GM19395 (cell line): ENCODE results near the gene DNAH5.

Experiments
- ATAC-seq: cut with Tn5 transposase; IDR thresholded peaks from one replicate; pipeline ENCODE4 v1.9.1; 2021; ENCODE audit warnings: mild to moderate bottlenecking, moderate library complexity; ENCODE audit not compliant: unreplicated experiment

The DNAH5 gene

DNA sequence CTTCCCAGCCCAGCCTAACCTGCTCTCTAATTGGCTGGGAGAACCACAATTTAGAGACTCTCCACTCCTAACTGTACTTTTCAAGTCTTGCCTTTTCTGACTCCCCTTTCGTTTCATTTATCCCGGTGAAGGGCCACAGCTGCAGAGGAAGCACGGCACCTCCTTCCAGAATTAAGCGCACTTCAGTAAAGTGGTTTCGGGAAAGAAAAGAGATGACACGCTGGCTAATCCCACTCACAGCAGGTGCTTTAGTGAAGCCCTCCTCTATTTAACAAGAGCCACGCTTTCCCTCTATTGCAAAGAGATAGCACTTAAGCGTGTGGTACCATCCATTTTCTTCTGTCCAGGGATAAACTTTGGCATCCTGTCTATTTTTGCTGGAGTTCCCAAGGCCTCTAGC, 4.8 kb downstream of the DNAH5 start:
- no peak for ATAC-seq

DNA sequence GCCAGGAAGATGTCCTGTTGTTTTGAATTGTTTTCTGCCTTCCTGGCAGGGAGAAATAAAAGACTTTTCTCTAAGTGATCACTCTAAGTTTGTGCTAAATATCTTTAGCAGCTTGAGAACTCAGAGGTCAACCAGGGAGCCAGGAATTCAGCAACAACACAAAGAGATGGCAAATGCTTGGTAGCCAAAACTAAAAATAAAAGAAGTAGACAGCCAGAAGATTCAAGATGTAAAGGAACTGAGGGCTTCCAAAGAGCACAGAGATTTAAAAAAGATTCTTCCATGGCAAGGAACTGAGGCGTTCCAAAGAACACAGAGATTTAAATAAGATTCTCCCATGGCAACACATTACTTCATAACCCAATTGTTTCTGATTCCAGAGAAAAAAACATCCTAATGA, 9.6 kb downstream of the DNAH5 start:
- ATAC-seq = no peak

DNA sequence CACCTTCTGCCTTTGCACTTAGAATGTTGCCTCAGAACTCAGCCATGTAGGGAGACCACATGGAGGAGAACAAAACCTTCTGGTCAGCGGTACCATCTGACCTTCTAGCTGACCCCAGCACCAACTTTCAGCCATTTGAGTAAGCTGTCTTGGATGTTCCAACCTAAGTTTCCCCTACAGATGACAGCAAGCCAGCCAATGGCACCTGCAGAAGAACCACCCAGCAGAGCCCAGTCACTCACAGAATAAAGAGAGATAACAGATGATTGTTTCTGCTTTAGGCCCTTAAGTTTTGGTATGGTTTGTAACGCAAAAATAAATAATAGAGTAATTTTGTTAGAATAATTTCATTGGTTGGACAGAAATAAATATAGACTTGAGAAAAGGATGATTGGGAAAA, 10.4 kb downstream of the DNAH5 start:
- no peak for ATAC-seq

GRCh38 chr5:13932561-13932960, 11.9 kb downstream of the DNAH5 start:
- ATAC-seq = no peak

DNA sequence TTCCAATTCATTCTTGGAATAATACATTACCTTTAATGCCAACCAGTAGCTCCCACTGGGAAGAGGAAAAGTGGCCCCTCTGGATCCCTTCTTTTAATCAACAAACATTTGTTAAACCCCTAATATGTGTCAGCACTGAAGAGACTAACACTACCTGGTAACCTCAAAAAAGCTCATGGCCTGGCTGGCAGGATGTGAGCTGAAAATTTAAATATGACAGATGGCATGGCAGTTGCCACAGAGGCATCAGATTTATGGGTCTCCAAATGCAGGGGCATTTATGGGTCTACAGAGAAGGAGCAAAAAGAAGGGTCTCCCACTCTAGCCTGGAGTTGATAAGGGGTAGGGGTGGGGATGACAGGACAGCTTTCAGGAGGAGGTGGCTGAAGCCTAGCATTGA, 12.5 kb downstream of the DNAH5 start:
- no peak for ATAC-seq

GRCh38 chr5:13930541-13931171, 13.8 kb downstream of the DNAH5 start:
- ATAC-seq = no peak

- ATAC-seq = no peak
Observed at GRCh38 chr5:13926731-13927130, 17.8 kb downstream of the DNAH5 start.

GRCh38 chr5:13921578-13921977, 22.9 kb downstream of the DNAH5 start:
- ATAC-seq = no peak

DNA sequence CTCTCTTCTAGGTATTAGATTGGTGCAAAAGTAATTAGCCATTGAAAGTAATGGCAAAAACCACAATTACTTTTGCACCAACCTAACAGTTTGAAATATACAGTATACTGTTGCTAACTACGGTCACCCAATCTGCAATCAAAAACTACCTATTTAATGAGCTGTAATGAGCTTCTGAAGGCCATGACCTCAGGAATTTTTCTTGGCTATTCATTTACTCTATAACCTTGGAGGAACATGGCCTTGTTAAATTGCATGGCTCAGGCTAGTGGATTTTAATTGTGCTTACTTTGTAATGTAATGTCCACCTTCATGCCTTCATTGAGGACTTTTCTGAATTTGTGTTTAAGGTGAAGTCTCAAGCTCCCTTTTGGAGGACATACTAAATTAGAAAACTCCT, 24.7 kb downstream of the DNAH5 start:
- no peak for ATAC-seq

DNA sequence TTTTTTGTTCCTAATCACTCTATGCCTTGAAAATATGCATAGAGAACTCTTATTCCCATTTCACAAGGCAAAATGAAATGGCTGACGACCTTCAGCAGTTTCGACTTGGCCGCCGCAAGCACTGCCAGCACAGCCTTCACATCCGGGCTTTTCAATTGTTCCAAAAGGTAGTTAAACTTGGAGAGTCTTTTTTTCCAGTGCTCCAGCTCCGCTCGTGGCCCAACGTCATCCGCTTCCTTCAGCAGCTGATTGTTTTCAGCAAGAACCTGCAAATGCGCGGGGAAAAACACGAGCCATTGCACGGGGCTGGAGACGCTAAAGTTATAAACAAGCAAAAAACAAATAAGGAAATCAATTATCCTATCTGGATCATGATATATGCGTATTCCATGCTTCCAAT, 25.4 kb downstream of the DNAH5 start:
- ATAC-seq = no peak

DNA sequence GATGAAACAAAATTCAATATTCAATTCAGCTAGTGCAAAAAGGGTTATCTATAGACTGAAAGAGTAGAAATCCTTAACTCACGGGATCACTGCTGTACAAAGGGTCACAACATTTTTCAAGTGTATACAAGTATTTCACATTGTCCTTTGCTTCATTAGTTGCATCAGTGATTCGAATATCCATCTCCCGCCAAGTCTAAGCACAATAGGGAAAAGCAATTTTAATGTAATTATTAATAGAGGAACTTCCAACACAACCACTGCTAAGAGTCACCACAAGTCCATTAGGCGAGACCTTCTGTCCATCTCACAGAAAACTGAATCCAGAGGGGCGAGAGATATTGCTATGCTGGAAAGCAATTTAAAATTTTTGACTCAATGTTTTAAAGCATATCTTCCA, 27.4 kb downstream of the DNAH5 start:
- no peak for ATAC-seq

DNA sequence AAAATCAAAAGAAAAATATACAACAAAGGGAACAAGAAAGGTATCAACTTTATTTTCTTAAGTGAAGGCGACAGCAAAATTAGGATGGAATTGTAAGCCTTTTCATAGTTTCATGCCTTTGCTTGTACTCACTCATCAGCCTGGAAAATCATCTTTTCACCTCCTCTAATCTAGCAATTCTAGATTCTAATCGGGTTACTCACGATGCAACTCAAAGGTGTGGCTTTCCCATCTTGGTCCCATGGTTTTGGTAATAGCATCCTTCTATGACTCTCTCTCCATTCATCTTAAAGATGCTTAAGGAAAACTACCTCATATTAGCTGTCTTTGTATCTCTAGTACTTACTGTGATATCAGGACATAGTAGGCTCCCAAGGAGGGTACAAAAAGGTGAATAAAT, 30.5 kb downstream of the DNAH5 start:
- no peak for ATAC-seq

- no peak for ATAC-seq
Observed at GRCh38 chr5:13910637-13911288, 33.7 kb downstream of the DNAH5 start.

- ATAC-seq = no peak
Observed at GRCh38 chr5:13910201-13910600, 34.3 kb downstream of the DNAH5 start.

GRCh38 chr5:13909271-13909670, 35.2 kb downstream of the DNAH5 start:
- no peak for ATAC-seq

DNA sequence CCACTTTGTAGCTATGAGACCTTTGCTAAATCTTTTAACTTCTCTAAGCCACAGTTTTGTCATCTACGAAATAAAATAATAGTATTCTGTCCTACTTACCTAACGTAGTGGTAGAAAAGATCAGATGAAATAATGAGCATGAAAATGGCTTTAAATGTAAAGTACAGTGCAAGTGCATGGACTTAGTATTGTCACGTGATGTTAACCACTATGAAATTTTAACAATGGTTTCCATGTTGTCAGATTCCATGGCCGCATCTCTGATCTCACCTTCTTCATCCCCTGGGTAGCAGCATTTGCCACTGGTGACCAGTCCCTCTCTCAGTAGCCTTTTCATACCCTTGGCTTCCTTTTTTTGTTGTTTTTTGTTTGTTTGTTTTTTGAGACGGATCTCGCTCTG, 45.9 kb downstream of the DNAH5 start:
- no peak for ATAC-seq

DNA sequence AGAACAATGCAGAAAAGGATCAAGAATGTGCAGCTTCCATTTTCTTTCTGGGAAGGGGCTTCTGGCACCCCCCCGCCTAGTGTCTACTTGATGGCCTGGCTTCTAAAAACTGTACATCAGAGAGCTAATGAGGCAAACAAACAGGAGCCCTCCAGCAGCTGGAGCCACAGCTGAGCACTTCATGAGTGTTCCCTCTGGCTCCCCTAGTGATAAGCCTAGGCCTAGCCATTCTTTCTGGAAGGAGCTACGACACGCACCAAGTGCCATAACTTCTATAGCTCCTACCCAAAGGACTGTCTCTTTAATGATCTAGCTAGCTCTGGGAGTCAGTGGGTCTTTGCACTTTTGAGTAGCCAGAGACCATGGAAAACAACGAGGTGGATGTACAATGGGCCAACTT, 66.1 kb downstream of the DNAH5 start:
- no peak for ATAC-seq

GRCh38 chr5:13866792-13867191, 77.7 kb downstream of the DNAH5 start:
- no peak for ATAC-seq

DNA sequence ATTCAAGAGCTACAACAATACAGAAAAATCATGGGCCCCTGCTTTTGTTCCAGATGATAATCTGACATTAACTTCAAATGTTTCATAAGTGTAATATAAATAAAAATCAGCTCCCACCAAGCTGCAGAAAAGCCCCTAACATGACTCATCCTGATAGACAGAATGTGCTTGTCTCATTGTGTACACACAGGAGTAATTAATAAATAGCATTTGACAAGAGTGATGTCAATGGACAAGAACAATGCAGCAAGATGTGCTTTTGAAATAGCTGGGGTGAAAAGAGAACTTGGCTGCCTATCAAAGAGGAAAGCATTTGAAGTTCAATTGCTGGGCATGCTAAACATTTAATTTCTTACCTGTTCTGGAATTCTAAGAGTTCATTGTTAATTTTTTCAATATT, 79.2 kb downstream of the DNAH5 start:
- no peak for ATAC-seq

DNA sequence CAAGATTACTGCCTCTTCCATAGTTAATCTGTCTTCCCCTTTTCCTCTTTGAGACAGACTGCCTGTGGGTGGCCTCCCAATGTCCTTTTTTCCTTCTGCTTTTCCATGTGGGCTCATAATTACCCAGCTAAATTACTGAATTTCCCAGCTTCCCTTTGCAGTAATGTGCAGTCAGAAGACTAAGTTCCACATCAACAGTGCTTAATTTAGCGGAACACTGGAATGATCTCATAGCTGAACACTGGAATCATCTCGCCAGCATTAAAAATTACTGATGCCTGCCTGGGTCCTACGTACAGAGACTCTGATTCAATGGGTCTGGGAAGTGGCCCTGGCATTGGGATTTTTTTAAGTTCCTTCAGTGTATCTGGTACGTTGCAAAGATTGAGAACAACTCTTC, 84.3 kb downstream of the DNAH5 start:
- no peak for ATAC-seq

GRCh38 chr5:13859270-13860065, 85.0 kb downstream of the DNAH5 start:
- ATAC-seq = no peak

- no peak for ATAC-seq
Observed at GRCh38 chr5:13843175-13843846, 101.2 kb downstream of the DNAH5 start.
